H9 (cell line): ENCODE measurements around the gene KY. TPM values are rescaled to one million over a fixed set of nuclear protein-coding genes. Genes with fewer than 3 reads are reported as not detected.

Experiments
- DNase-seq: peaks from one replicate; pipeline ENCODE4 v3.0.0-alpha.2; 2017
- H2AFZ ChIP-seq: one replicate; pipeline ENCODE4 v1.6.1; 2013; ENCODE audit warnings: mild to moderate bottlenecking, low read length, control low read depth, moderate library complexity
- H2AK5ac ChIP-seq: 2 replicates; pipeline ENCODE4 v1.6.1; 2013; ENCODE audit warnings: low read length, control low read depth, mixed read lengths; ENCODE audit not compliant: insufficient read length
- H2BK120ac ChIP-seq: one replicate; pipeline ENCODE4 v1.6.1; 2013; ENCODE audit warnings: low read depth, mild to moderate bottlenecking, low read length, control low read depth, inconsistent platforms; ENCODE audit not compliant: poor library complexity, severe bottlenecking
- H2BK12ac ChIP-seq: 2 replicates; pipeline ENCODE4 v1.6.1; 2013; ENCODE audit warnings: low read length, control low read depth, mixed read lengths, low read depth; ENCODE audit not compliant: insufficient read length
- H2BK15ac ChIP-seq: 2 replicates; pipeline ENCODE4 v1.6.1; 2013; ENCODE audit warnings: low read depth, low read length, control low read depth
- H2BK20ac ChIP-seq: one replicate; pipeline ENCODE4 v1.6.1; 2013; ENCODE audit warnings: low read depth, mild to moderate bottlenecking, low read length, control low read depth, inconsistent platforms; ENCODE audit not compliant: poor library complexity, severe bottlenecking
- H2BK5ac ChIP-seq: 2 replicates; pipeline ENCODE4 v1.6.1; 2013; ENCODE audit warnings: low read length, control low read depth, mixed read lengths; ENCODE audit not compliant: insufficient read length
- H3K14ac ChIP-seq: 2 replicates; pipeline ENCODE4 v1.6.1; 2013; ENCODE audit warnings: low read length, control low read depth; ENCODE audit not compliant: insufficient read depth
- H3K18ac ChIP-seq: 2 replicates; pipeline ENCODE4 v1.6.1; 2013; ENCODE audit warnings: low read depth, mild to moderate bottlenecking, mixed read lengths, low read length, control low read depth; ENCODE audit not compliant: insufficient read length
- H3K23ac ChIP-seq: 2 replicates; pipeline ENCODE4 v1.6.1; 2013; ENCODE audit warnings: low read length, control low read depth, mixed read lengths, low read depth; ENCODE audit not compliant: insufficient read length
- H3K23me2 ChIP-seq: 2 replicates; pipeline ENCODE4 v1.6.1; 2013; ENCODE audit warnings: low read depth, mild to moderate bottlenecking, mixed read lengths, low read length, control low read depth; ENCODE audit not compliant: insufficient read length, poor library complexity, severe bottlenecking
- H3K27ac ChIP-seq: 2 replicates; pipeline ENCODE4 v1.5.1; 2013; ENCODE audit warnings: low read length, control low read depth, mixed read lengths, low read depth; ENCODE audit not compliant: insufficient read length
- H3K27me3 ChIP-seq: 2 replicates; pipeline ENCODE4 v1.6.1; 2013; ENCODE audit warnings: low read length, control low read depth, inconsistent platforms; ENCODE audit not compliant: insufficient read depth
- H3K4ac ChIP-seq: 2 replicates; pipeline ENCODE4 v1.6.1; 2013; ENCODE audit warnings: low read depth, mild to moderate bottlenecking, control low read depth, inconsistent platforms, low read length, moderate library complexity
- H3K4me1 ChIP-seq: 2 replicates; pipeline ENCODE4 v1.6.1; 2013; ENCODE audit warnings: low read length, control low read depth, inconsistent platforms; ENCODE audit not compliant: insufficient read depth
- H3K4me2 ChIP-seq: 2 replicates; pipeline ENCODE4 v1.6.1; 2013; ENCODE audit warnings: low read length, control low read depth, mixed read lengths; ENCODE audit not compliant: insufficient read length, insufficient read depth
- H3K56ac ChIP-seq: 2 replicates; pipeline ENCODE4 v1.6.1; 2013; ENCODE audit warnings: low read depth, mild to moderate bottlenecking, mixed read lengths, low read length, control low read depth; ENCODE audit not compliant: insufficient read length
- H3K79me1 ChIP-seq: 2 replicates; pipeline ENCODE4 v1.6.1; 2013; ENCODE audit warnings: low read depth, mild to moderate bottlenecking, moderate library complexity, low read length, control low read depth, inconsistent platforms; ENCODE audit not compliant: insufficient read depth, poor library complexity, severe bottlenecking
- H3K79me2 ChIP-seq: 2 replicates; pipeline ENCODE4 v1.6.1; 2013; ENCODE audit warnings: low read length, control low read depth, inconsistent platforms; ENCODE audit not compliant: insufficient read depth
- H3K9ac ChIP-seq: 2 replicates; pipeline ENCODE4 v1.6.1; 2013; ENCODE audit warnings: low read length, control low read depth, mixed read lengths; ENCODE audit not compliant: insufficient read length; ENCODE audit errors: extremely low read depth
- H3K9me3 ChIP-seq: one replicate; pipeline ENCODE4 v1.6.1; 2013; ENCODE audit warnings: low read depth, low read length, inconsistent platforms; ENCODE audit not compliant: control insufficient read depth
- H3T11ph ChIP-seq: one replicate; pipeline ENCODE4 v1.6.1; 2013; ENCODE audit warnings: mild to moderate bottlenecking, low read length, control low read depth, inconsistent platforms
- H4K20me1 ChIP-seq: one replicate; pipeline ENCODE4 v1.6.1; 2013; ENCODE audit not compliant: control insufficient read depth, insufficient read length, insufficient read depth
- H4K5ac ChIP-seq: 2 replicates; pipeline ENCODE4 v1.6.1; 2013; ENCODE audit warnings: low read depth, mild to moderate bottlenecking, mixed read lengths, low read length, control low read depth; ENCODE audit not compliant: insufficient read length
- H4K8ac ChIP-seq: replicated peaks from 2 replicates; pipeline ENCODE4 v1.6.1; 2013; ENCODE audit warnings: low read length, control low read depth, mixed read lengths, low read depth; ENCODE audit not compliant: insufficient read length
- H4K91ac ChIP-seq: 2 replicates; pipeline ENCODE4 v1.6.1; 2013; ENCODE audit warnings: low read depth, mild to moderate bottlenecking, moderate library complexity, mixed read lengths, low read length, control low read depth; ENCODE audit not compliant: insufficient read length
- H3K27ac Mint-ChIP-seq, 3 experiments: 2 replicates in 2 of 3; 3 replicates in 1 of 3; pipeline ENCODE4 v1.8.0; 2020 to 2021; ENCODE audit warnings: mixed read lengths in 3 of 3, mild to moderate bottlenecking in 1 of 3, moderate library complexity in 1 of 3
- H3K27me3 Mint-ChIP-seq: 2 replicates; pipeline ENCODE4 v1.8.0; 2021; ENCODE audit warnings: low read depth, mild to moderate bottlenecking, moderate library complexity, mixed read lengths
- H3K36me3 Mint-ChIP-seq, 3 experiments: 2 replicates in 2 of 3; 3 replicates in 1 of 3; pipeline ENCODE4 v1.8.0; 2020 to 2021; ENCODE audit warnings: low read depth in 3 of 3, mixed read lengths in 3 of 3; ENCODE audit not compliant: insufficient read depth in 1 of 3
- H3K4me1 Mint-ChIP-seq, 2 experiments: 2 replicates each; pipeline ENCODE4 v1.8.0; 2020; ENCODE audit warnings: mixed read lengths in 2 of 2
- H3K4me3 Mint-ChIP-seq, 2 experiments: 2 replicates in 1 of 2; 3 replicates in 1 of 2; pipeline ENCODE4 v1.8.0; 2020 to 2021; ENCODE audit warnings: mild to moderate bottlenecking in 2 of 2, mixed read lengths in 2 of 2, moderate library complexity in 1 of 2
- H3K9me3 Mint-ChIP-seq, 2 experiments: 2 replicates in 1 of 2; 3 replicates in 1 of 2; pipeline ENCODE4 v1.8.0; 2020; ENCODE audit warnings: mild to moderate bottlenecking in 2 of 2, mixed read lengths in 2 of 2, moderate library complexity in 1 of 2
- WGBS: extraction: QIAGEN DNeasy Blood & Tissue Kit; methylation state at CpG from one replicate; pipeline ENCODE4 v1.1.7; 2013; ENCODE audit warnings: missing lambda C conversion rate, low lambda C conversion rate, mixed read lengths; ENCODE audit not compliant: insufficient read length; ENCODE audit errors: extremely low coverage; 5-methylcytosine and 5-hydroxymethylcytosine counted together
- total RNA-seq: library from RNA; stranded (reverse); gene quantifications from 2 replicates; pipeline ENCODE4 v1.2.1, GENCODE V29; 2021
- TF ChIP-seq, protein P1 (sequence below): fragments of 200-600 bp; sonication (generic); conservative IDR thresholded peaks from 3 replicates; pipeline ENCODE4 v1.8.0; 2021; ENCODE audit warnings: antibody characterized with exemption, mild to moderate bottlenecking

Gene KY
- total RNA-seq, 1 experiment from 2014 or later, result not detected

DNA sequence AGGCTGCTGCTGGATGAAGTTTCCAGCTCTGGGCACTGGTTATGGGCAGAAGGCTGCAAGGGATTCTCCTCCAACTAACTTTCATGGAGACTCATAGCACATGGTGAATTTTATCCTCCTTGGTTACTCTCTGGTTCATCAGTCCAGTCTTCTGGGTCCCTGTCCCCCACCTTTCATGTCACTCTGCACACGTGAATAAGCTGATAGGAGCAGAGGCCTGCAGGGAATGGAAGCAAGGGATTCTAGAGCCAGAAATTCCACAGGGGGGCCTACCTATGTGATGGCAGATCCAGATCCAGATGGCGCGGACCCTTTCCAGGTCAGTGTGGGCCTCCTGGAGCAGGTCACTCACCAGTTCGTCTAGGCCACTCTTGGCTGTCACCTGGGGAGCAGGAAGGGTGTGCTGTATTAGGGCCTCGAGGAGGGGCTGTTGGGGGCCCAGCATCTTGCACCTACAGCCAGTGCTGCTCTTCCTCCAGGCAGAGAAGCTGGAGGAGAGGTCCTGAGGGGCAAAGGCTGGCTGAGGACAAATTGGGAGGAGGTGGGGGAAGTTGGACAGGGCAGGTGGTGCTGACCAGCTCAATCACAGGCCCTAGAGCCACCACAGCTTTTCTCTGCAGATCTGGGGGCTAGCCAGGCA, 30.2 kb downstream of the KY start:
- Histone ChIP-seq H4K8ac (no peak overlapping the region), H2BK5ac (no peak overlapping the region), H3K18ac (no peak overlapping the region), H3K56ac (no peak overlapping the region), H3K79me1 (no peaks in the 10 kb centered on the region), H3K9ac (no peak overlapping the region), H2BK120ac (no peak overlapping the region), H3K14ac (no peak overlapping the region), H3K23me2 (no peaks in the 10 kb centered on the region), H4K91ac (no peak overlapping the region), H2AFZ (no peak overlapping the region), H2BK20ac (no peak overlapping the region), H3K4ac (no peak overlapping the region), H3K9me3 (no peaks in the 10 kb centered on the region), H4K20me1 (no peaks in the 10 kb centered on the region), H3K4me2 (no peak overlapping the region), H4K5ac (no peak overlapping the region), H3K23ac (no peak overlapping the region), H3K27me3 (no peaks in the 10 kb centered on the region), H3T11ph (no peak overlapping the region), H2AK5ac (no peak overlapping the region), H3K79me2 (no peaks in the 10 kb centered on the region), H2BK15ac (no peak overlapping the region), H3K27ac (no peak overlapping the region), H3K4me1 (no peaks in the 10 kb centered on the region), H2BK12ac (no peak overlapping the region)
- Mint-ChIP-seq H3K4me3 (no peak overlapping the region), H3K27me3 (peaks cover 6% of the 10 kb centered on the region), H3K4me1 (peaks cover 7 to 12% of the 10 kb centered on the region in 2 experiments; a peak in 2 of 4 replicates), H3K27ac (no peak overlapping the region), H3K9me3 (no peaks in the 10 kb centered on the region), H3K36me3 (no peaks in the 10 kb centered on the region)
- no CpG with 5 or more reads among the region's 5 CpGs for WGBS
- TF ChIP-seq, protein P1, sequence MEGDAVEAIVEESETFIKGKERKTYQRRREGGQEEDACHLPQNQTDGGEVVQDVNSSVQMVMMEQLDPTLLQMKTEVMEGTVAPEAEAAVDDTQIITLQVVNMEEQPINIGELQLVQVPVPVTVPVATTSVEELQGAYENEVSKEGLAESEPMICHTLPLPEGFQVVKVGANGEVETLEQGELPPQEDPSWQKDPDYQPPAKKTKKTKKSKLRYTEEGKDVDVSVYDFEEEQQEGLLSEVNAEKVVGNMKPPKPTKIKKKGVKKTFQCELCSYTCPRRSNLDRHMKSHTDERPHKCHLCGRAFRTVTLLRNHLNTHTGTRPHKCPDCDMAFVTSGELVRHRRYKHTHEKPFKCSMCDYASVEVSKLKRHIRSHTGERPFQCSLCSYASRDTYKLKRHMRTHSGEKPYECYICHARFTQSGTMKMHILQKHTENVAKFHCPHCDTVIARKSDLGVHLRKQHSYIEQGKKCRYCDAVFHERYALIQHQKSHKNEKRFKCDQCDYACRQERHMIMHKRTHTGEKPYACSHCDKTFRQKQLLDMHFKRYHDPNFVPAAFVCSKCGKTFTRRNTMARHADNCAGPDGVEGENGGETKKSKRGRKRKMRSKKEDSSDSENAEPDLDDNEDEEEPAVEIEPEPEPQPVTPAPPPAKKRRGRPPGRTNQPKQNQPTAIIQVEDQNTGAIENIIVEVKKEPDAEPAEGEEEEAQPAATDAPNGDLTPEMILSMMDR, result no peak
- DNase-seq, result peak; percentile 6
